GM12878 (cell line): ENCODE data around the gene KRTAP5-6. TPM values are rescaled to one million over a fixed set of nuclear protein-coding genes. Genes with fewer than 3 reads are reported as not detected.

Source experiments
- ATAC-seq: fragments of 200-7000 bp; cut with Tn5 transposase; 3 replicates; pipeline ENCODE4 v1.9.1; 2020; ENCODE audit warnings: mild to moderate bottlenecking, moderate library complexity
- BruUV-seq: library from RNA; stranded (reverse); fragments of 400-500 nt; replicated peaks from 2 replicates; lab custom pipeline; 2021; lab: Mats Ljungman, UMichigan
- CTCF ChIA-PET: fragments of 300-600 bp; sonication (Branson Sonifier 250); formaldehyde crosslinking; extraction: SDS; loops from one replicate; lab custom pipeline; 2021; ENCODE audit warnings: inconsistent platforms; lab: Yijun Ruan, JAX
- POLR2A ChIA-PET: fragments of 350-600 bp; formaldehyde crosslinking; extraction: SDS; loops from one replicate; lab custom pipeline; 2021; ENCODE audit warnings: inconsistent platforms; lab: Charles Lee
- RAD21 ChIA-PET: fragments of 300-600 bp; sonication (Branson Sonifier 250); formaldehyde crosslinking; loops from one replicate; lab custom pipeline; 2023; ENCODE audit warnings: antibody characterized with exemption; ENCODE audit not compliant: unreplicated experiment; lab: Charles Lee
- SMC1A ChIA-PET: fragments of 300-600 bp; sonication (Branson Sonifier 250); formaldehyde crosslinking; loops from one replicate; lab custom pipeline; 2023; ENCODE audit not compliant: unreplicated experiment, uncharacterized antibody; lab: Charles Lee
- DNase-seq: peaks from one replicate; pipeline ENCODE4 v3.0.0-alpha.2; 2011; ENCODE audit warnings: low read depth, low spot score
- FAIRE-seq: peaks from 3 replicates; lab custom pipeline; 2011; peaks lifted over from hg19 to GRCh38; lab: Jason Lieb, UNC
- H2AFZ ChIP-seq: 2 replicates; pipeline ENCODE4 v1.6.0; 2011; ENCODE audit warnings: low read depth, low read length, control low read depth; ENCODE audit not compliant: control insufficient read depth
- H3K27ac ChIP-seq: 2 replicates; pipeline ENCODE4 v1.5.1; 2011; ENCODE audit warnings: control low read depth; ENCODE audit not compliant: control insufficient read depth, insufficient read depth
- H3K27me3 ChIP-seq, 2 experiments: replicated peaks in 1 of 2; 2 replicates each; pipeline versions ENCODE4 v1.6.0 to v1.6.1; 2011; ENCODE audit warnings: low read length in 1 of 2; ENCODE audit not compliant: control insufficient read depth in 2 of 2, insufficient read depth in 2 of 2
- H3K36me3 ChIP-seq, 2 experiments: 2 replicates each; pipeline ENCODE4 v1.5.1; 2011; ENCODE audit warnings: low read length in 1 of 2; ENCODE audit not compliant: control insufficient read depth in 2 of 2, insufficient read depth in 2 of 2
- H3K4me1 ChIP-seq: 2 replicates; pipeline ENCODE4 v1.6.1; 2011; ENCODE audit warnings: mild to moderate bottlenecking, low read length, moderate library complexity, mixed read lengths; ENCODE audit not compliant: control insufficient read depth, insufficient read depth
- H3K4me2 ChIP-seq: 2 replicates; pipeline ENCODE4 v1.6.0; 2011; ENCODE audit warnings: control low read depth; ENCODE audit not compliant: control insufficient read depth, insufficient read depth
- H3K4me3 ChIP-seq: fragments of 200-600 bp; sonication (generic); 2 replicates; pipeline ENCODE4 v1.5.1; 2016
- H3K79me2 ChIP-seq: 2 replicates; pipeline ENCODE4 v1.6.0; 2011; ENCODE audit warnings: low read length; ENCODE audit not compliant: control insufficient read depth, insufficient read depth
- H3K9ac ChIP-seq: 2 replicates; pipeline ENCODE4 v1.8.0; 2011; ENCODE audit warnings: low read length, control low read depth, mixed read lengths; ENCODE audit not compliant: control insufficient read depth, insufficient read depth
- H3K9me3 ChIP-seq: replicated peaks from 3 replicates; pipeline ENCODE4 v1.5.1; 2011; ENCODE audit warnings: mild to moderate bottlenecking, low read length; ENCODE audit not compliant: control insufficient read depth, insufficient read depth
- H4K20me1 ChIP-seq: 2 replicates; pipeline ENCODE4 v1.6.0; 2011; ENCODE audit not compliant: control insufficient read depth, insufficient read depth
- BHLHE40 ChIP-seq, 2 experiments: fragments of 450-650 bp in 1 of 2; IDR thresholded peaks; 2 replicates each; pipeline ENCODE4 v1.6.1; 2011 to 2017; ENCODE audit warnings: low read depth in 2 of 2, borderline replicate concordance in 1 of 2, improper control_type of control experiment in 1 of 2, low read length in 1 of 2, mild to moderate bottlenecking in 1 of 2
- CREB1 ChIP-seq: IDR thresholded peaks from 2 replicates; pipeline ENCODE4 v1.6.1; 2012; ENCODE audit warnings: low read depth, mild to moderate bottlenecking, inconsistent platforms
- EP300 ChIP-seq, 2 experiments: fragments of 150-350 bp in 1 of 2; IDR thresholded peaks; 2 replicates each; pipeline ENCODE4 v1.6.1; 2011 to 2012; ENCODE audit warnings: low read depth in 2 of 2, low read length in 2 of 2, borderline replicate concordance in 1 of 2, improper control_type of control experiment in 1 of 2, inconsistent platforms in 1 of 2; ENCODE audit not compliant: control insufficient read depth in 1 of 2
- MEF2A ChIP-seq: IDR thresholded peaks from 2 replicates; pipeline ENCODE4 v1.6.1; 2011; ENCODE audit warnings: low read depth, mild to moderate bottlenecking, low read length, moderate library complexity; ENCODE audit not compliant: insufficient read depth
- MLLT1 ChIP-seq: fragments of 450-650 bp; IDR thresholded peaks from 2 replicates; pipeline ENCODE4 v1.6.1; 2016; ENCODE audit warnings: mild to moderate bottlenecking
- POLR2AphosphoS2 ChIP-seq: IDR thresholded peaks from 2 replicates; pipeline ENCODE4 v1.6.1; 2011; ENCODE audit warnings: low read depth, mild to moderate bottlenecking, low read length, improper control_type of control experiment, moderate library complexity
- RAD51 ChIP-seq: fragments of 450-650 bp; IDR thresholded peaks from 2 replicates; pipeline ENCODE4 v1.6.1; 2016; ENCODE audit warnings: moderate library complexity, mild to moderate bottlenecking, inconsistent platforms
- RUNX3 ChIP-seq: IDR thresholded peaks from 2 replicates; pipeline ENCODE4 v1.6.1; 2012; ENCODE audit warnings: low read length, inconsistent platforms
- SPI1 ChIP-seq: IDR thresholded peaks from 2 replicates; pipeline ENCODE4 v1.6.1; 2011; ENCODE audit warnings: low read depth, mild to moderate bottlenecking, low read length, moderate library complexity, borderline replicate concordance; ENCODE audit not compliant: insufficient read depth
- SRF ChIP-seq, 2 experiments: IDR thresholded peaks; 2 replicates each; pipeline ENCODE4 v1.6.1; 2011; ENCODE audit warnings: low read depth in 2 of 2, low read length in 2 of 2, mild to moderate bottlenecking in 1 of 2, moderate library complexity in 1 of 2
- WRNIP1 ChIP-seq: IDR thresholded peaks from 2 replicates; pipeline ENCODE4 v1.6.1; 2011; ENCODE audit warnings: low read depth, low read length, improper control_type of control experiment, borderline replicate concordance
- WGBS: methylation state at CpG from one replicate; pipeline ENCODE4 v1.1.6; 2016; ENCODE audit warnings: low lambda C conversion rate; ENCODE audit not compliant: insufficient replicate concordance, insufficient coverage; ENCODE audit errors: missing lambda C conversion rate; 5-methylcytosine and 5-hydroxymethylcytosine counted together
- in situ Hi-C: fragments of 300-500 bp; cut with MboI; formaldehyde crosslinking; loops from 9 replicates; pipeline ENCODE4 v1.14.3; 2018; ENCODE audit warnings: mixed read lengths
- intact Hi-C: fragments of 100-400 bp; cut with micrococcal nuclease; formaldehyde crosslinking; loops from one replicate; pipeline ENCODE4 v1.14.2; 2022; ENCODE audit not compliant: unreplicated experiment
- polyA plus RNA-seq, 11 experiments: library from polyadenylated mRNA; depleted of rRNA in 4 of 11; unstranded in 6 of 11; stranded (reverse) in 5 of 11; fragments of >200 nt; fragmentation: Nextera tagmentation in 4 of 11; fragmentation: Illumina TruSeq in 1 of 11; extraction: Ambion mirVana in 4 of 11; extraction: Trizol in 1 of 11; gene quantifications; 1 replicate in 1 of 11; 2 replicates in 10 of 11; pipeline versions ENCODE4 v1.2.1 to v1.2.3, GENCODE V29; 2011 to 2016; ENCODE audit warnings: inconsistent platforms in 2 of 11, missing spikeins in 2 of 11, low read depth in 1 of 11
- total RNA-seq, 4 experiments: library from RNA; depleted of rRNA in 3 of 4; stranded (reverse); fragments of >200 nt in 3 of 4; fragmentation: Illumina TruSeq in 1 of 4; extraction: Trizol in 1 of 4; gene quantifications; 2 replicates each; pipeline versions ENCODE4 v1.2.1 to v1.2.3, GENCODE V29; 2013 to 2021

KRTAP5-6 gene
- total and polyA plus RNA-seq, 10 of the 15 experiments (the other 5 are each of a cell fraction or from before 2014, with no cell fraction given) = not detected

- ChIA-PET SMC1A (no interaction called here), POLR2A (no interaction called here), CTCF (interaction anchor here (1.0 to 2.2 kb wide), 3 partner anchors 12 to 297 kb away, joined by 4 to 11 read pairs (median 6); no protein-coding TSS in a partner anchor), RAD21 (interaction anchor here (1.2 kb wide), 1 partner anchor 11 kb away, joined by 3 read pairs; no protein-coding TSS in a partner anchor)
- DNase-seq (no peak), ATAC-seq (peak; percentile 64), FAIRE-seq (peak; percentile 35)
- intact Hi-C loops (no loop called here), in situ Hi-C loops (no loop called here)
- Histone ChIP-seq H4K20me1 (no peaks in the 10 kb centered on the region), H3K79me2 (no peaks in the 10 kb centered on the region), H3K4me1 (peaks cover 14% of the 10 kb centered on the region), H3K27ac (no peak overlapping the region), H3K4me2 (no peak overlapping the region), H2AFZ (peak overlapping the region; percentile 34), H3K9ac (no peak overlapping the region), H3K4me3 (no peak overlapping the region), H3K36me3 (no peaks in the 10 kb centered on the region), H3K9me3 (no peaks in the 10 kb centered on the region; the same call in 2 of the 3 replicates), H3K27me3 (peaks cover 0 to 2% of the 10 kb centered on the region in 2 experiments; a peak in 1 of 4 replicates)
- 40% methylated on average over 15 of the region's 15 CpGs for WGBS
- no TSS peak for BruUV-seq
- TF ChIP-seq MLLT1 = peak; percentile 57
- TF ChIP-seq WRNIP1 = no peak
- TF ChIP-seq SPI1 = peak; percentile 8; the same call in 1 of the 2 replicates
- no peak for TF ChIP-seq POLR2AphosphoS2
- TF ChIP-seq RUNX3 = peak; percentile 12; the same call in 1 of the 2 replicates
- peak; percentile 53 to 66; a peak in 3 of 4 replicates for TF ChIP-seq BHLHE40 (IDR thresholded peaks at IDR 0.05; ENCODE audit: borderline replicate concordance in 1 of 2, low read depth in 2 of 2, low read length in 1 of 2)
- TF ChIP-seq MEF2A = no peak
- no peak for TF ChIP-seq CREB1
- TF ChIP-seq SRF (IDR thresholded peaks at IDR 0.05; ENCODE audit: low read depth in 2 of 2, low read length in 2 of 2) = no peak
- TF ChIP-seq RAD51 = 0 out of 2 replicates have a peak, but pooled peaks have one; percentile 30
- TF ChIP-seq EP300 (IDR thresholded peaks at IDR 0.05; ENCODE audit: borderline replicate concordance in 1 of 2, control insufficient read depth in 1 of 2, low read depth in 2 of 2, low read length in 2 of 2) = peak in 1 of 2 experiments; percentile 33; a peak in 1 of 4 replicates
Measured at GRCh38 chr11:1705126-1706052, 8.4 kb downstream of the KRTAP5-6 start.
